Duodenal mucosa (tissue), 2 donors: ENCODE data around the gene NKAPL.

Experiments
- H3K27ac ChIP-seq: one replicate; pipeline ENCODE4 v1.7.0; 2013; ENCODE audit warnings: low read depth, low read length
- H3K27me3 ChIP-seq, 2 donors: one replicate each; pipeline ENCODE4 v1.7.0; 2013; ENCODE audit warnings: low read length in 2 of 2, control low read depth in 1 of 2; ENCODE audit not compliant: insufficient read depth in 2 of 2, control insufficient read depth in 1 of 2
- H3K36me3 ChIP-seq, 2 donors: one replicate each; pipeline ENCODE4 v1.7.0; 2013; ENCODE audit warnings: low read length in 2 of 2, control low read depth in 1 of 2; ENCODE audit not compliant: insufficient read depth in 2 of 2, control insufficient read depth in 1 of 2
- H3K4me1 ChIP-seq, 2 donors: one replicate each; pipeline ENCODE4 v1.7.0; 2013; ENCODE audit warnings: low read length in 2 of 2, control low read depth in 1 of 2; ENCODE audit not compliant: insufficient read depth in 2 of 2, control insufficient read depth in 1 of 2
- H3K4me3 ChIP-seq, 2 donors: one replicate each; pipeline ENCODE4 v1.7.0; 2013; ENCODE audit warnings: low read length in 2 of 2, low read depth in 1 of 2
- H3K9ac ChIP-seq, 2 donors: one replicate each; pipeline ENCODE4 v1.7.0; 2013; ENCODE audit warnings: low read length in 2 of 2, low read depth in 1 of 2
- H3K9me3 ChIP-seq, 2 donors: one replicate each; pipeline ENCODE4 v1.7.0; 2013; ENCODE audit warnings: low read length in 2 of 2, control low read depth in 1 of 2; ENCODE audit not compliant: control insufficient read depth in 1 of 2

NKAPL gene

DNA sequence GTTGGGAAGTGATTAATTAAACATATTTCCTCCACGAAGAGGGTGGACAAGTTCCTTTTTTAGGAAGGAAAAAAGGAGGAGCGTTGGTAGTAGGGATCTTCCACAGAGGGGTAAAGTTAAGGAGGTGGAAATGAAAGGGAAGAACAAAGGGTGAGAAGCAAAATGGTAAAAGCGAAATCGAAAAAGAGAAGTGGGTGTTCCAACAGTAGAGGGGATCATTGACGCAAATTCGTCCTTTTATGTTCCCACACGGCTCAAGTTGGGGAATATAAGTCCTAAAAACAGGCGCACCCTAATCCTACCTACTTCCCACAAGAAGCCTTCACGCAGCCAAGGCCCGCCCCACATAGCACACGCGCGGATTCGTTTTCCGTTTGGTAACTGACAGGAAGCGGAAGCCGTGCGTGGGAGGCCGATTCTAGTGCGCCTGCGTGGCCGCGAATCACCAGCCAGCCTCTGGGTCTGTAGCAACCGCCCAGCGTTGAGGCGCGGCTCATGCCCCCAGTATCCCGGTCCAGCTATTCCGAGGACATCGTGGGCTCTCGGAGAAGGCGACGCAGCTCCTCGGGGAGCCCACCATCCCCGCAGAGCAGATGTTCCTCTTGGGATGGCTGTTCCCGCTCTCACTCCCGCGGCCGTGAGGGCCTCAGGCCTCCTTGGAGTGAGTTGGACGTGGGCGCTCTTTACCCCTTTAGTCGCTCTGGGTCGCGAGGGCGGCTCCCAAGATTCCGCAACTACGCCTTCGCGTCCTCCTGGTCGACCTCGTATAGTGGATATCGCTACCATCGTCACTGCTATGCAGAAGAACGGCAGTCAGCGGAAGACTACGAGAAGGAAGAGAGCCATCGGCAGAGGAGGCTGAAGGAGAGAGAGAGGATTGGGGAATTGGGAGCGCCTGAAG, at the start of gene NKAPL:
Gene NKAPL, plus strand, starts transcription at position 421 of the 901 bp plus-strand sequence. Its CDS starts 75 bp downstream, at position 496.
- Histone ChIP-seq H3K4me3 (peak within 1 kb of the TSS; percentile 54 to 60), H3K27ac (no peak within 1 kb of the TSS), H3K9ac (no peak within 1 kb of the TSS)

DNA sequence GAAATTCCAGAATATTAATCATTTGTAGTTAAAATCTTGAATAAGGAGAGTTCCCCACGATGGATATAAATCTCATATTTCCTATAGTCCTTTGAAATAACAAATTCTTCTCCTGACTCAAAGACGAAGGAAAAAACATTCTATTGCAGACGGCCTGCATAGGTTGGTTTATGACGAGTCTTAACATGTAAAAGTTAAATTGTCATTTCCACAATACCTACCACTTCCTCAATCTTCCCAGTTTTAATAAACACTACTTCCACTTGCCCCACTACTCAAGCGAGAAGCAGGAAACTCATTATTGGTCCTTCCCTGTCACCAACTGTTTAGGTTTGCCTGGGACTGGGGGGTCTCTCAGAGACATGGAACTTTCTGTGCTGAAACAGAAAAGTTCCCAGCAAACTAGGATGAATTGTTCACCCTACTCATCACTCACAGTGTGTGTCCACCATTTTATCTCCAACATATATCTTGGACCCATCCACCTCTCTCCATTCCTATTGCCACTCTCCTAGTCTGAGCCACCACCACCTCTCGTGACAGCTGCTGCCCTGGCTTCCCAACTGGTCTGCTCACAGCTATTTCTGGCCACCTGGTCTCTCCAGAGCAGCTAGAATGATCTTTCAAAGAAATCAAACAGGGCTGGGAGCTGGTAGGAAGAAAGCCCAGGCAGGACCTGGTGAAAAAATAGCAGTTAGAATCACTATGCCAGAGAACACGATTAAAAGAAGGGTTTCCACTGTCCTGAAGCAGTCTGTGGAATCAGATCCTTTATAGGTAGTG, 49.2 kb upstream of the NKAPL start:
- Histone ChIP-seq H3K36me3 (no peaks in the 10 kb centered on the region), H3K4me1 (peaks cover 22 to 31% of the 10 kb centered on the region in 2 donors), H3K9me3 (no peaks in the 10 kb centered on the region), H3K4me3 (no peak overlapping the region), H3K9ac (no peak overlapping the region), H3K27me3 (peaks cover 33 to 68% of the 10 kb centered on the region in 2 donors), H3K27ac (no peak overlapping the region)

More for the DNA sequence above, at the start of gene NKAPL:
- Histone ChIP-seq H3K9me3 (peaks cover 0 to 2% of the 10 kb centered on the region in 2 donors), H3K4me1 (peaks cover 0 to 7% of the 10 kb centered on the region in 2 donors), H3K36me3 (no peaks in the 10 kb centered on the region), H3K27me3 (peaks cover under 1 to 3% of the 10 kb centered on the region in 2 donors)

DNA sequence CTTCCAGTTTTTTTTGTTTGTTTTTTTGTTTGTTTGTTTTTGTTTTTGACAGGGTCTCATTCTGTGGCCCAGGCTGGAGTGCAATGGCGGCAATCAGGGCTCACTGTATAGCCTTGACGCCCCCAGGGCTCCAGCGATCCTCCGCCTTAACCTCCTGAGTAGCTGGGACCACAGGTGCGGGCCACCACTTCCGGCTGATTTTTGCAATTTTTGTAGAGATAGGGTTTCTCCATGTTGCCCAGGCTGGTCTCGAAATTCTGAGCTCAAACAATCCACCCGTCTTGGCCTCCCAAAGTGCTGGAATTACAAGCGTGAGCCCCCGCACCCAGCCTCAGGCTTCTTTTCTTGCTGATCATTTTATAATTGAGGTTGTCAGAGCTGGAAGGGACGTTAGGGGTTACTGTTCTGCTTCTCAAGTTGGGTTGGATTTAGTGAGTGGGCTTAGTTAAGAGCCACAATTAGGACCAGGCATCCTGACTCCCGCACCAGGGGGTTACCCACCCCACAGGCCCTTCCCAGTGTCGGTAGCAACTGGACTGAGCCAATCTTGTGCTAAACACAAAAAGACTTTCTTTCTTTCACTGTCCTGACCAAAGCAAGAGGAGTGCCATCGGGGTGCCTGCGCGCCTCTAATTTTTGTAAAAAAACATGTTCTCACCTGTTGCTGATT, 47.1 kb upstream of the NKAPL start:
- Histone ChIP-seq H3K9ac (peak overlapping the region; percentile 55 to 74), H3K27me3 (peaks cover 36 to 60% of the 10 kb centered on the region in 2 donors), H3K27ac (no peak overlapping the region), H3K9me3 (no peaks in the 10 kb centered on the region), H3K4me1 (peaks cover 20 to 23% of the 10 kb centered on the region in 2 donors), H3K4me3 (peak overlapping the region; percentile 70 to 76), H3K36me3 (no peaks in the 10 kb centered on the region)

DNA sequence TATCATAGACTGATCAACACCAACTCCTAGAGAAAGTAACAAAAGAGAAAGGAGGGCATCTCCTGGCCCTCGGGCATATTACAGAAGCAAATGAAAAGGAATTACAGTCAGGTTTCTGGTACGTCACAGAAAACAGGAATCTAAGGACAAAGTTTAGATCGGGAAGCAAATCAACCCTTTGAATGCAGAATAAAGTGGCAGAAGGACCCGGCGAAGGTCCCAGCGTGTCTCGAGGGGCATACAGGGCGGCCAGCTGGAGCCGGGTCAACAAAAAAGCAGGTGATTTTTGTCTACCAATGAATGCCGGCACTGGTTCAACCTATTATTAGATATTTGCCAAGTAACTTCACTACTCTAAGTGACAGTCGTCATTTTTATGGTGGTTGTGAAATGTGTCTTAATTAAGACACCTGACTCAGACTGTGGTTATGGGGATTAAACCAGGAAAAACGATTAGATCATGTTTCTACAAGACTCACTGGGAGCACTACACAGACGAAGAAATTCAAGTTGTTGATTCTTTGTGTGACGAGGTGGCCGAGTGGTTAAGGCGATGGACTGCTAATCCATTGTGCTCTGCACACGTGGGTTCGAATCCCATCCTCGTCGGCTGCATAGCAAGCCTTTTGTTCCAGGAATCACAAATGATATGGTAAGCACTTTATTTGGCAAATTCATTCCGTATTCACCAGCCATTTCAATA, 46.4 kb upstream of the NKAPL start:
- peak overlapping the region; percentile 55 to 74 for H3K9ac ChIP-seq

DNA sequence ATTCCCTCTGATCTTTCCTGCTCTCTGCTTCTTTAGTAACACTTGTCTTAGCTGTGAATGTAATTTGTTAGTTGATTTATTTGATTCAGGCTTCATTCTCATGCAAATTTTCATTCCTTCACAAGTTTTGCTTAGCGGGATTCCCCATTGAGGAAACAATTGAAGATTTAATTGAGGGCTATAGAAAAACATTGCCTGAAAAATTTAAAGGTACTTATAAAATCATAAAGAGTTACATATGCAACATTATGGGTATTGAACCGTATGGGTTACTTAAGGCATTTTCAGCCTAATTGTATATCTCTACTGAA, 45.9 kb upstream of the NKAPL start:
- Histone ChIP-seq H3K9me3 (no peaks in the 10 kb centered on the region), H3K4me3 (peak overlapping the region; percentile 70 to 76)

More for the DNA sequence above, 46.4 kb upstream of the NKAPL start:
- H3K27me3 ChIP-seq: peaks cover 36 to 55% of the 10 kb centered on the region in 2 donors
- no peak overlapping the region for H3K27ac ChIP-seq
- H3K4me3 ChIP-seq: peak overlapping the region; percentile 70 to 76
- H3K36me3 ChIP-seq: no peaks in the 10 kb centered on the region
- H3K4me1 ChIP-seq: peaks cover 13 to 17% of the 10 kb centered on the region in 2 donors
- H3K9me3 ChIP-seq: no peaks in the 10 kb centered on the region

DNA sequence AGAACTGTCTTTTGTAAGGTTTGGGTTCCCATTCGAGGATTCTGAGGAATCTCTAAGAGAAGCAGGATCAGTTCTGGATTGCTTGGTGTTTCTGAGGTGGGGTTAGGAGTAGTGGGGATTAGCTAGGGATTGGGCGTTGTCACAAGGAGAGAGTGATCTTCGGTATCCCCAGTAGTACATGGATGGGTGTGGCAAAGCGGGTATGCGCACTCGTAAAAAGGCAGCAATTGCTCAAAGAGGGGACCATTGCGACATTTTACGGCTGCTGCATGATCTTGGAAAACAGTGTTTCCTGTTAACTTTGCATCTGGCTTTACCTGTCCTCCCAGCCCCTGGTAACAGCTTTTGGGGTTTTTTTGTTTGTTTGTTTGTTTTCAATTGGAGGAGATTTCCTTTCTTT, 43.7 kb upstream of the NKAPL start:
- Histone ChIP-seq H3K27ac (no peak overlapping the region), H3K9ac (no peak overlapping the region), H3K4me3 (peak overlapping the region in 1 of 2 donors; percentile 44), H3K36me3 (no peaks in the 10 kb centered on the region), H3K4me1 (peaks cover 12 to 13% of the 10 kb centered on the region in 2 donors), H3K9me3 (no peaks in the 10 kb centered on the region), H3K27me3 (peaks cover 20 to 33% of the 10 kb centered on the region in 2 donors)

More for the DNA sequence above, 45.9 kb upstream of the NKAPL start:
- Histone ChIP-seq H3K4me1 (peaks cover 10 to 14% of the 10 kb centered on the region in 2 donors), H3K27me3 (peaks cover 32 to 50% of the 10 kb centered on the region in 2 donors), H3K36me3 (no peaks in the 10 kb centered on the region), H3K27ac (no peak overlapping the region), H3K9ac (peak overlapping the region in 1 of 2 donors; percentile 55)

DNA sequence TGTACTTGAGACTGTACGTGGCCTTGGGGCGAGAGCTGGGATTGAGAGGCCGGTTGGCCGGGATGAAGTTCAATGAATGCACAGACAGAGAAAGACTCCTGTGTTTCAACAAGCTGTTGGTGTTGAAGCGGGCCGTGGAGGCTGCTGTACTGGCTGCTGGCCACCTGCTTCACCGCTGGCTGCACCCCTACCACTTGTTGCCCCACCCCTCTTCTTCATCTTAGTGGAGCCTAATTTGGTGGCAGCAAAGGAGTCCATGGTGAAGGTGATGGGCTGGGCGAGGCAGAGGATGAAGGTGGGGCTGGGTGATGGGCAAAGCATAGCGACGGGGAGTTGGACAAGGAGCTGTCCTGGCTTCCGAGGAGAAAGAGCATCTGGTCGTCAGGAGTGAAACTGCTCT, 41.2 kb upstream of the NKAPL start:
- Histone ChIP-seq H3K4me1 (peaks cover 11 to 12% of the 10 kb centered on the region in 2 donors), H3K9ac (peak overlapping the region in 1 of 2 donors; percentile 39), H3K27ac (no peak overlapping the region), H3K9me3 (no peaks in the 10 kb centered on the region), H3K36me3 (no peaks in the 10 kb centered on the region), H3K27me3 (peaks cover 14 to 34% of the 10 kb centered on the region in 2 donors), H3K4me3 (peak overlapping the region; percentile 71 to 75)

DNA sequence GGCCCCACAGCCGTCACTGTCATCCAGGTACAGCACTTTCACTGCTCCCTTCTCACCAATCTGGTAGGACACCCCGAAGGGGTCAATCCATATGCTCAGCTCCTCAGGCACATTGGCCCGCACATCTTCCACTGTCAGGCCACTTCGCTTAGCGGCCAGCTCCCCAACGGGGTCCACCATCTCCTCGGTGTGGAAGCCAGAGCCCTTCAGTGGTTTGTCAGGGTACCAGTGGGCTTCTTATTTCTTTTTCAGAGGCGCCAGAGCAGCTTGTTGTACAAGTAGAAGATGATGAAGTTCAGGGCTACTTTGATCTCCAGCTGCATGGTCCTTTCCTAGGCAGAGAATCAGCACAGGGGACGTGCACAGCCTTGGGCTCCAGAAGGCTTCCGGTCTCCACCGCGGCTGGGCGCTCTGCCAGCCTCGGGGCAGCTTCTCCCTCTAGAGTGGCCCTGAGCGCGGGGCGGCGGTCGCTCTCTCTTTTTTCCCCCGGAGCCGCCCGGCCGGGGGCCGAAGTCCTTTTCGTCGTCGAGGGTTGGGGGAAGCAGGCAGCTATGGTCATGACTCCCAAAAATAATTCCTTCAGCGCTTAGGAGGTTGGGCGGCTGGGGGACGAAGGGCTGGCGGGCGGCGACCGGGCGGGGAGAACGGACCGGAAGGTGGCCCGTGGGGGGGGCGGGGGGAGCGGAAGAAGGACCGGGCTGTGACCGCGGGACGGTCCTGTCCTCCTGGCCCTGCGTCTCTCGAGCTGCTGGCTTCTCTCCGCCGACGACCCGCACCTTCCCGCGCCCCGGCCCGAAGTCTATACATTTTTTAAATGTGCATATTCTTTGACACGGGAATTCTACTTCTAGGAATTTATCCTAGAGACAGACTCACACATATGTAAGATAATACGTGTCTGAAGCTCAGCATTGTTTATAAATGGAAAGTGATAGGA, 40.5 kb upstream of the NKAPL start:
- Histone ChIP-seq H3K27me3 (peaks cover 12 to 27% of the 10 kb centered on the region in 2 donors), H3K9ac (peak overlapping the region in 1 of 2 donors; percentile 39), H3K4me3 (peak overlapping the region; percentile 71 to 75), H3K27ac (peak overlapping the region; percentile 27), H3K9me3 (no peaks in the 10 kb centered on the region), H3K36me3 (no peaks in the 10 kb centered on the region), H3K4me1 (peaks cover 4 to 8% of the 10 kb centered on the region in 2 donors)
